ENCODE results near the gene CCIN. TPM values are rescaled to one million over a fixed set of nuclear protein-coding genes. Genes with fewer than 3 reads are reported as not detected.

Gene CCIN
- total RNA-seq, 1 donor from 2014 or later, result not detected

DNA sequence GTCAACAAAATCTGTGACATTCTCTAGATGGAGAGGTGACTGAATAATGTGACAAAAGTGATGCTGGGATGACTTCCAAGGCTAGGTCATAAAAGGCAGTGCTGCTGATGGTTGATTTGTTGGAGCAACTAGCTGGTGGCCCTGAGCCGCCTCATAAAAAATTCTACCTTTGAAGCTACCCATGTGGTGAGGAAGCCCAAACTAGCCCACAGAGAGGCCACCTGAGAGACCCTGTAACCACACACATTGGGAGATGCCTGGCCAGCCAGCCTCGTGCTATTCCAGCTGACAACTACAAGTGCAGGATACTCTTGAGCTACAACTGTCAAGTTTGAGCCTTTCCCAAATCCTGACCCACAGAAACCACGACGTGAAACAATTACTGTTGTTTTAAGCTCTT lies 44.2 kb downstream of the CCIN start:
- Mint-ChIP-seq H3K36me3 (ENCODE audit: unreplicated experiment) (peaks cover 46% of the 10 kb centered on the region), H3K4me3 (ENCODE audit: unreplicated experiment) (no peak overlapping the region), H3K9me3 (ENCODE audit: unreplicated experiment) (no peaks in the 10 kb centered on the region), H3K27me3 (ENCODE audit: unreplicated experiment) (no peaks in the 10 kb centered on the region), H3K4me1 (ENCODE audit: unreplicated experiment) (peaks cover 3% of the 10 kb centered on the region), H3K27ac (ENCODE audit: unreplicated experiment) (no peak overlapping the region)
- TF ChIP-seq CTCF (IDR thresholded peaks at IDR 0.05), result no peak
- no peak for DNase-seq (ENCODE audit: extremely low spot score, unreplicated experiment)

- Mint-ChIP-seq H3K27me3 (ENCODE audit: unreplicated experiment) (no peaks in the 10 kb centered on the region), H3K4me1 (ENCODE audit: unreplicated experiment) (peaks cover 3% of the 10 kb centered on the region), H3K9me3 (ENCODE audit: unreplicated experiment) (no peaks in the 10 kb centered on the region), H3K36me3 (ENCODE audit: unreplicated experiment) (peaks cover 49% of the 10 kb centered on the region), H3K27ac (ENCODE audit: unreplicated experiment) (no peak overlapping the region), H3K4me3 (ENCODE audit: unreplicated experiment) (no peak overlapping the region)
- no peak for DNase-seq (ENCODE audit: extremely low spot score, unreplicated experiment)
- no peak for TF ChIP-seq CTCF (IDR thresholded peaks at IDR 0.05)
These were observed 44.8 kb downstream of the CCIN start for GRCh38 chr9:36213989-36214388.

DNA sequence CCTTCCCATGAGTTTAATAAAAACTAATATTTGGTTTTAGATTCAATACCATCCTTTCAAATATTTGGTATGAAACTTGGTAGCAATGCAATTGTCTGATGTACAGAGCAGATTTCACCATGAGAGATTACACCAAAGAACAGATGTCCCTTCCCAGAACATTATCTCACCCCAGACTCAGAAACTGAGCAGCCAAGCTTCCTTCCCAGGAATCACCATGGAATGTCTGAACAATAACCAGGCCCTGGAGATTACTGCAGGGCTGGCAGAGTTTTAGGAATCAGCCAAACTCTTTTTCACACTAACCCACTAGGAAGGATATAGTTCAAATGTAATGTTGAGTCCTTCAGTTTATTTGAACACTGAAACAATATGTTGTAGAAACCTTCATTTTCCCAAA lies 45.4 kb downstream of the CCIN start:
- Mint-ChIP-seq H3K4me1 (ENCODE audit: unreplicated experiment) (peaks cover 3% of the 10 kb centered on the region), H3K9me3 (ENCODE audit: unreplicated experiment) (no peaks in the 10 kb centered on the region), H3K27me3 (ENCODE audit: unreplicated experiment) (no peaks in the 10 kb centered on the region), H3K36me3 (ENCODE audit: unreplicated experiment) (peaks cover 48% of the 10 kb centered on the region), H3K4me3 (ENCODE audit: unreplicated experiment) (no peak overlapping the region), H3K27ac (ENCODE audit: unreplicated experiment) (peak overlapping the region; percentile 16)
- DNase-seq (ENCODE audit: extremely low spot score, unreplicated experiment), result no peak
- TF ChIP-seq CTCF (IDR thresholded peaks at IDR 0.05), result no peak

DNA sequence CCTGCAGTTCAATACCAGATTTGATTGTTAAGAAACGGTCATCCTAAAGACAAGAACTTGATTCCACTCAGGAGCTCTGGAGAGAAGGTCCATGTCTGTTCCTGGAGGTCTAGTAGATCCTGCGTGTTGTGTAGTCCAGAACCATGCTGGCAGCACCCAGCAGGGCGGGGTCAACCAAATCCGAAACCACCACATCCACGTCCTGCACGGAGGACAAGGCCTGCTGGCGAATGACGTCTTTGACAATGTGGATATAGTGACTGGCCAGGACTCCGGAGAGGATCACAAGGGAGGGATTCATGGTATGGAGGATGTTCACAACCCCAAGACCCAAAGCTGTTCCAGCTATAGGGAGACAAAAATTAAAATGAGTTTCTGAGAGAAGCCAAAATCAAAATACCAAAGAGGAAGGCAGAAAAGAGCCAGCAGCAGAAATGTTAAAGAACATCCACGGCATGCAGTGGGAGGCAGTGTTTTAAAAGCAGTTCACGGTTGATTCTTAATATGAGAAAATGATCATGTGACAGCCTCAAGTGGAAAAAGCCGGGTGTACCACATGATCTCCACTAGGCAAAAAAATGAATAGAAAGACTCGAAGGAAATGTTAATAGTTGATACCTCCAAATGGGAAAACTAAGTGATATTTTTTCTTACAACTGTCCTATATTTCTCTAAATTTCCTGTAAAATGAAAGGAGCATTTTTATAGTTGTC lies 48.2 kb downstream of the CCIN start:
- H3K36me3 Mint-ChIP-seq (ENCODE audit: unreplicated experiment), result peaks cover 39% of the 10 kb centered on the region
- H3K27ac Mint-ChIP-seq (ENCODE audit: unreplicated experiment), result no peak overlapping the region

GRCh38 chr9:36218011-36218410 lies 48.8 kb downstream of the CCIN start:
- no peak overlapping the region for H3K4me3 Mint-ChIP-seq (ENCODE audit: unreplicated experiment)
- peak; percentile 40 for DNase-seq (ENCODE audit: extremely low spot score, unreplicated experiment)
- no peaks in the 10 kb centered on the region for H3K27me3 Mint-ChIP-seq (ENCODE audit: unreplicated experiment)
- no peak for TF ChIP-seq CTCF (IDR thresholded peaks at IDR 0.05)
- H3K4me1 Mint-ChIP-seq (ENCODE audit: unreplicated experiment), result peaks cover 3% of the 10 kb centered on the region
- no peak overlapping the region for H3K27ac Mint-ChIP-seq (ENCODE audit: unreplicated experiment)
- no peaks in the 10 kb centered on the region for H3K9me3 Mint-ChIP-seq (ENCODE audit: unreplicated experiment)
- H3K36me3 Mint-ChIP-seq (ENCODE audit: unreplicated experiment), result peaks cover 44% of the 10 kb centered on the region

More for the DNA sequence above, 48.2 kb downstream of the CCIN start:
- no peak for DNase-seq (ENCODE audit: extremely low spot score, unreplicated experiment)
- H3K9me3 Mint-ChIP-seq (ENCODE audit: unreplicated experiment), result no peaks in the 10 kb centered on the region
- H3K27me3 Mint-ChIP-seq (ENCODE audit: unreplicated experiment), result no peaks in the 10 kb centered on the region
- TF ChIP-seq CTCF (IDR thresholded peaks at IDR 0.05), result no peak
- H3K4me3 Mint-ChIP-seq (ENCODE audit: unreplicated experiment), result no peak overlapping the region
- peaks cover 3% of the 10 kb centered on the region for H3K4me1 Mint-ChIP-seq (ENCODE audit: unreplicated experiment)
